ENCODE results near the gene OTOA.
"Not testable (repeated sequence)": the region's sequence is repeated elsewhere in the genome, so short reads cannot be mapped to it uniquely, and the experiment has no call there.

Gene OTOA

GRCh38 chr16:21727344-21727743 is 63.6 kb downstream of the OTOA start:
- DNase-seq = no peak

GRCh38 chr16:21731233-21731632 is 67.5 kb downstream of the OTOA start:
- not testable (repeated sequence) for DNase-seq

- not testable (repeated sequence) for DNase-seq
These were observed 76.9 kb downstream of the OTOA start for GRCh38 chr16:21740637-21741036.

- not testable (repeated sequence) for DNase-seq
These were observed 92.7 kb downstream of the OTOA start for GRCh38 chr16:21756192-21757079.

GRCh38 chr16:21757080-21757671 is 93.4 kb downstream of the OTOA start:
- not testable (repeated sequence) for DNase-seq

GRCh38 chr16:21768280-21768679 is 104.5 kb downstream of the OTOA start:
- not testable (repeated sequence) for DNase-seq

- DNase-seq = not testable (repeated sequence)
These were observed 105.0 kb downstream of the OTOA start for GRCh38 chr16:21768810-21769209.

GRCh38 chr16:21769284-21769683 is 105.5 kb downstream of the OTOA start:
- DNase-seq = peak; percentile 64

- DNase-seq = not testable (repeated sequence)
These were observed 106.8 kb downstream of the OTOA start for GRCh38 chr16:21770584-21770983.

- not testable (repeated sequence) for DNase-seq
These were observed 108.9 kb downstream of the OTOA start for GRCh38 chr16:21772547-21773206.

- DNase-seq = not testable (repeated sequence)
These were observed 109.4 kb downstream of the OTOA start for GRCh38 chr16:21773207-21773553.

GRCh38 chr16:21780525-21780924 is 116.8 kb downstream of the OTOA start:
- not testable (repeated sequence) for DNase-seq

- DNase-seq = not testable (repeated sequence)
These were observed 126.7 kb downstream of the OTOA start for GRCh38 chr16:21790506-21790905.

GRCh38 chr16:21793310-21793709 is 129.5 kb downstream of the OTOA start:
- not testable (repeated sequence) for DNase-seq

GRCh38 chr16:21798601-21799000 is 134.8 kb downstream of the OTOA start:
- not testable (repeated sequence) for DNase-seq

- peak; percentile 68 for DNase-seq
These were observed 138.0 kb downstream of the OTOA start for GRCh38 chr16:21801538-21802374.

GRCh38 chr16:21802375-21802663 is 138.6 kb downstream of the OTOA start:
- DNase-seq = not testable (repeated sequence)

Data from DMS53 (cell line).